Gastrocnemius medialis (tissue), 4 donors: ENCODE data around the gene PLRG1. TPM values are rescaled to one million over a fixed set of nuclear protein-coding genes. Genes with fewer than 3 reads are reported as not detected.

Experiments used
- ATAC-seq, 2 donors: fragments of 150-250 bp; one replicate each; pipeline ENCODE4 v1.9.1; 2016
- DNase-seq, 2 donors: peaks; one replicate each; pipeline ENCODE4 v3.0.0-alpha.2; 2019
- H3K27ac ChIP-seq, 4 donors: fragments of 200-600 bp; sonication (generic); 1 replicate in 1 of 4; 2 replicates in 3 of 4; pipeline ENCODE4 v1.5.1; 2016 to 2018; ENCODE audit warnings: mild to moderate bottlenecking in 2 of 4, moderate library complexity in 1 of 4
- H3K27me3 ChIP-seq, 3 donors: fragments of 200-600 bp; sonication (generic) in 2 of 3; 1 replicate in 1 of 3; 2 replicates in 2 of 3; pipeline versions ENCODE4 v1.5.1 to v1.6.0; 2016 to 2019; ENCODE audit warnings: mild to moderate bottlenecking in 1 of 3, moderate library complexity in 1 of 3
- H3K36me3 ChIP-seq, 2 donors: fragments of 200-600 bp; sonication (generic) in 1 of 2; one replicate each; pipeline ENCODE4 v1.5.1; 2017 to 2018
- H3K4me1 ChIP-seq, 2 donors: fragments of 200-600 bp; sonication (generic) in 1 of 2; one replicate each; pipeline ENCODE4 v1.5.1; 2016 to 2017; ENCODE audit warnings: mild to moderate bottlenecking in 2 of 2
- H3K4me3 ChIP-seq, 4 donors: fragments of 200-600 bp; sonication (generic) in 3 of 4; 1 replicate in 1 of 4; 2 replicates in 3 of 4; pipeline ENCODE4 v1.5.1; 2016 to 2019; ENCODE audit warnings: mild to moderate bottlenecking in 2 of 4
- H3K9me3 ChIP-seq, 3 donors: fragments of 200-600 bp; sonication (generic) in 2 of 3; 1 replicate in 1 of 3; 2 replicates in 2 of 3; pipeline ENCODE4 v1.5.1; 2016 to 2019
- CTCF ChIP-seq, 5 experiments: fragments of 450-650 bp in 3 of 5; fragments of 200-600 bp in 2 of 5; sonication (generic) in 2 of 5; IDR thresholded peaks in 4 of 5; conservative IDR thresholded peaks in 1 of 5; 1 replicate in 4 of 5; 2 replicates in 1 of 5; pipeline ENCODE4 v1.5.1; 2016 to 2019; ENCODE audit warnings: antibody characterized with exemption in 5 of 5, mild to moderate bottlenecking in 3 of 5, moderate library complexity in 3 of 5
- POLR2A ChIP-seq, 2 donors: fragments of 450-650 bp; IDR thresholded peaks; one replicate each; pipeline ENCODE4 v1.6.1; 2017; ENCODE audit warnings: antibody characterized with exemption in 2 of 2, mild to moderate bottlenecking in 2 of 2, moderate library complexity in 2 of 2
- in situ Hi-C, 4 donors: fragments of 200-750 bp; cut with MboI; loops; one replicate each; pipeline versions ENCODE4 v1.15.0 to v1.8.0; 2017; ENCODE audit warnings: low sequenced_read_pairs in 4 of 4
- intact Hi-C: fragments of 100-400 bp; cut with DNase I; formaldehyde crosslinking; loops from one replicate; pipeline ENCODE4 v1.15.1; 2023; ENCODE audit warnings: low total_unique reads
- total RNA-seq, 4 donors: library from RNA; depleted of rRNA; stranded (reverse); fragments of >200 nt; gene quantifications; one replicate each; pipeline versions ENCODE4 v1.1.0 to v1.2.3, GENCODE V29; 2016

The PLRG1 gene
- total RNA-seq, 4 donors from 2014 or later = 30.7 to 41.3 (median 35.4) TPM

- Histone ChIP-seq H3K4me1 (no peaks in the 10 kb centered on the region), H3K9me3 (no peaks in the 10 kb centered on the region), H3K27me3 (peaks cover 0 to 1% (median 0%) of the 10 kb centered on the region in 3 donors), H3K4me3 (no peak overlapping the region), H3K36me3 (no peaks in the 10 kb centered on the region), H3K27ac (no peak overlapping the region)
- no peak for DNase-seq
- no peak for ATAC-seq
- intact Hi-C loops (loop anchor here (10.0 kb wide), 1 partner anchor 83 kb away; no protein-coding TSS in a partner anchor), in situ Hi-C loops (no loop called here)
- TF ChIP-seq POLR2A (IDR thresholded peaks at IDR 0.05) = no peak
- TF ChIP-seq CTCF (IDR thresholded peaks at IDR 0.05 in 4 of 5, conservative IDR thresholded peaks at IDR 0.05 in 1 of 5) = no peak
Measured at GRCh38 chr4:154497889-154498288, 52.3 kb downstream of the PLRG1 start.

GRCh38 chr4:154495867-154496266, 54.3 kb downstream of the PLRG1 start:
- in situ Hi-C loops = no loop called here
- Histone ChIP-seq H3K27me3 (peaks cover 7 to 22% (median 16%) of the 10 kb centered on the region in 3 donors), H3K36me3 (no peaks in the 10 kb centered on the region), H3K4me1 (peaks cover 4 to 11% of the 10 kb centered on the region in 2 donors), H3K9me3 (no peaks in the 10 kb centered on the region), H3K4me3 (no peak overlapping the region), H3K27ac (no peak overlapping the region)
- TF ChIP-seq CTCF (IDR thresholded peaks at IDR 0.05 in 4 of 5, conservative IDR thresholded peaks at IDR 0.05 in 1 of 5) = no peak
- TF ChIP-seq POLR2A (IDR thresholded peaks at IDR 0.05) = no peak
- no peak for ATAC-seq
- intact Hi-C loops = loop anchor here (10.0 kb wide), 1 partner anchor 81 kb away; no protein-coding TSS in a partner anchor
- no peak for DNase-seq

GRCh38 chr4:154492288-154492687, 57.9 kb downstream of the PLRG1 start:
- no peaks in the 10 kb centered on the region for H3K9me3 ChIP-seq

GRCh38 chr4:154491341-154492271, 58.6 kb downstream of the PLRG1 start, which contains the start of gene DCHS2:
TSS of gene DCHS2 (minus strand) at chr4:154491799. CDS start at chr4:154491355, 444 bp downstream.
- Histone ChIP-seq H3K27ac (no peak within 1 kb of the TSS), H3K4me1 (peaks cover 4 to 11% of the 10 kb centered on the region in 2 donors), H3K36me3 (no peaks in the 10 kb centered on the region), H3K27me3 (peaks cover 17 to 42% (median 34%) of the 10 kb centered on the region in 3 donors), H3K4me3 (peak within 1 kb of the TSS; percentile 38 to 39 (median 38)), H3K9me3 (no peaks in the 10 kb centered on the region)
- in situ Hi-C loops (no loop called here), intact Hi-C loops (loop anchor here (10.0 kb wide), 1 partner anchor 77 kb away; no protein-coding TSS in a partner anchor)
- no peak for DNase-seq
- no peak for ATAC-seq
- TF ChIP-seq CTCF (IDR thresholded peaks at IDR 0.05 in 4 of 5, conservative IDR thresholded peaks at IDR 0.05 in 1 of 5) (no peak), POLR2A (IDR thresholded peaks at IDR 0.05) (no peak)

More at GRCh38 chr4:154492288-154492687, 57.9 kb downstream of the PLRG1 start:
- intact Hi-C loops (loop anchor here (10.0 kb wide), 1 partner anchor 77 kb away; no protein-coding TSS in a partner anchor), in situ Hi-C loops (no loop called here)
- H3K36me3 ChIP-seq = no peaks in the 10 kb centered on the region
- no peak overlapping the region for H3K27ac ChIP-seq
- DNase-seq = no peak
- ATAC-seq = no peak
- H3K4me3 ChIP-seq = peak overlapping the region in 3 of 4 donors; percentile 38 to 39 (median 38)
- H3K27me3 ChIP-seq = peaks cover 17 to 42% (median 34%) of the 10 kb centered on the region in 3 donors
- TF ChIP-seq CTCF (IDR thresholded peaks at IDR 0.05 in 4 of 5, conservative IDR thresholded peaks at IDR 0.05 in 1 of 5) (no peak), POLR2A (IDR thresholded peaks at IDR 0.05) (no peak)
- H3K4me1 ChIP-seq = peaks cover 4 to 11% of the 10 kb centered on the region in 2 donors
